K562 (cell line): Measurements from ENCODE around the gene SDCCAG8. TPM values are rescaled to one million over a fixed set of nuclear protein-coding genes. Genes with fewer than 3 reads are reported as not detected.

Experiments used
- ATAC-seq: fragments of 200-7000 bp; cut with Tn5 transposase; 3 replicates; pipeline ENCODE4 v1.9.1; 2020; ENCODE audit warnings: moderate library complexity
- BruUV-seq: library from RNA; stranded (reverse); fragments of 400-500 nt; replicated peaks from 2 replicates; lab custom pipeline; 2021; lab: Mats Ljungman, UMichigan
- CTCF ChIA-PET: fragments of 300-600 bp; formaldehyde crosslinking; extraction: SDS; loops from one replicate; lab custom pipeline; 2021; ENCODE audit warnings: low intra/inter-chr PET ratio; lab: Yijun Ruan, JAX
- POLR2A ChIA-PET: fragments of 300-600, 350-650 bp; sonication (Branson Sonifier 250); formaldehyde crosslinking; extraction: SDS; loops from one replicate; lab custom pipeline; 2021; ENCODE audit warnings: antibody characterized with exemption, inconsistent platforms; lab: Yijun Ruan, JAX
- DNase-seq, 4 experiments: peaks; one replicate each; pipeline versions ENCODE4 v3.0.0 to v3.0.0-alpha.2; 2011 to 2018; ENCODE audit warnings: low spot score in 3 of 4, mixed read lengths in 3 of 4; ENCODE audit errors: extremely low read depth in 1 of 4
- FAIRE-seq: peaks from 2 replicates; lab custom pipeline; 2011; peaks lifted over from hg19 to GRCh38; lab: Jason Lieb, UNC
- H2AFZ ChIP-seq: 2 replicates; pipeline ENCODE4 v1.6.0; 2011; ENCODE audit warnings: low read depth, low read length, control low read depth, inconsistent platforms
- H3K27ac ChIP-seq: fragments of 200-600 bp; 3 replicates; pipeline ENCODE4 v1.8.0; 2011; ENCODE audit warnings: low read depth, mild to moderate bottlenecking, control low read depth, inconsistent platforms, low read length, moderate library complexity, mixed read lengths; ENCODE audit errors: extremely low read depth
- H3K27me3 ChIP-seq, 2 experiments: fragments of 300-600 bp in 1 of 2; 2 replicates in 1 of 2; 3 replicates in 1 of 2; pipeline versions ENCODE4 v1.6.0 to v1.8.0; 2011; ENCODE audit warnings: inconsistent platforms in 2 of 2, low read length in 2 of 2, mild to moderate bottlenecking in 1 of 2, mixed read lengths in 1 of 2, moderate library complexity in 1 of 2; ENCODE audit not compliant: control insufficient read depth in 2 of 2, insufficient read depth in 2 of 2
- H3K36me3 ChIP-seq: fragments of 300-600 bp; 3 replicates; pipeline ENCODE4 v1.8.0; 2011; ENCODE audit warnings: mild to moderate bottlenecking, low read length, inconsistent platforms; ENCODE audit not compliant: control insufficient read depth, insufficient read depth
- H3K4me1 ChIP-seq, 2 experiments: fragments of 200-600 bp in 1 of 2; replicated peaks in 1 of 2; 2 replicates in 1 of 2; 3 replicates in 1 of 2; pipeline versions ENCODE4 v1.5.1 to v1.8.0; 2011; ENCODE audit warnings: inconsistent platforms in 2 of 2, low read length in 2 of 2, mild to moderate bottlenecking in 1 of 2, mixed read lengths in 1 of 2, moderate library complexity in 1 of 2; ENCODE audit not compliant: control insufficient read depth in 2 of 2, insufficient read depth in 2 of 2
- H3K4me2 ChIP-seq: 2 replicates; pipeline ENCODE4 v1.6.1; 2011; ENCODE audit warnings: low read length, control low read depth, inconsistent platforms, mixed read lengths; ENCODE audit not compliant: insufficient read depth
- H3K4me3 ChIP-seq: fragments of 200-600 bp; sonication (generic), shearing (Covaris generic); 2 replicates; pipeline ENCODE4 v1.5.1; 2016; ENCODE audit warnings: control low read depth, inconsistent platforms
- H3K79me2 ChIP-seq: fragments of 200-600 bp; 3 replicates; pipeline ENCODE4 v1.8.0; 2011; ENCODE audit warnings: low read length, inconsistent platforms; ENCODE audit not compliant: control insufficient read depth, insufficient read depth
- H3K9ac ChIP-seq, 2 experiments: 2 replicates each; pipeline versions ENCODE4 v1.6.0 to v1.6.1; 2011; ENCODE audit warnings: low read depth in 2 of 2, low read length in 2 of 2, control low read depth in 1 of 2, inconsistent platforms in 1 of 2, mild to moderate bottlenecking in 1 of 2, mixed read lengths in 1 of 2; ENCODE audit not compliant: insufficient read depth in 1 of 2
- H3K9me1 ChIP-seq: one replicate; pipeline ENCODE4 v1.6.0; 2011; ENCODE audit warnings: inconsistent platforms, mild to moderate bottlenecking, low read length, moderate library complexity; ENCODE audit not compliant: control insufficient read depth, insufficient read depth
- H3K9me3 ChIP-seq: replicated peaks from 2 replicates; pipeline ENCODE4 v1.5.1; 2011; ENCODE audit warnings: low read depth, low read length, inconsistent platforms; ENCODE audit not compliant: control insufficient read depth, insufficient read depth
- H4K20me1 ChIP-seq: replicated peaks from 2 replicates; pipeline ENCODE4 v1.6.1; 2011; ENCODE audit warnings: low read length, inconsistent platforms, mixed read lengths; ENCODE audit not compliant: control insufficient read depth, insufficient read depth
- GTF2A2 ChIP-seq: IDR thresholded peaks from 2 replicates; pipeline ENCODE4 v1.6.1; 2016; ENCODE audit warnings: mild to moderate bottlenecking, missing genetic modification characterization, missing compliant biosample characterization
- HCFC1 ChIP-seq: IDR thresholded peaks from 2 replicates; pipeline ENCODE4 v1.6.1; 2012; ENCODE audit warnings: low read depth, low read length, improper control_type of control experiment
- LCOR ChIP-seq: sonication (generic); formaldehyde crosslinking; IDR thresholded peaks from 2 replicates; pipeline ENCODE4 v1.8.0; 2022; ENCODE audit warnings: mild to moderate bottlenecking, missing genetic modification reagents
- NEUROD1 ChIP-seq: fragments of 150-350 bp; IDR thresholded peaks from 2 replicates; pipeline ENCODE4 v1.6.1; 2014; ENCODE audit warnings: borderline replicate concordance, low read length, low read depth; ENCODE audit not compliant: partially characterized antibody
- POLR2AphosphoS2 ChIP-seq: IDR thresholded peaks from 2 replicates; pipeline ENCODE4 v1.6.1; 2012; ENCODE audit warnings: low read length, improper control_type of control experiment
- RBM39 ChIP-seq: fragments of 200-400 bp; formaldehyde crosslinking; optimal IDR thresholded peaks from 2 replicates; pipeline ENCODE3; 2018; ENCODE audit warnings: low read depth, low read length
- TEAD1 ChIP-seq, 2 experiments: fragments of 450-650 bp in 1 of 2; sonication (generic) in 1 of 2; formaldehyde crosslinking; IDR thresholded peaks; 2 replicates each; pipeline versions ENCODE4 v1.4.0 to v1.8.0; 2020 to 2022; ENCODE audit warnings: mild to moderate bottlenecking in 2 of 2, missing genetic modification reagents in 1 of 2
- ZNF174 ChIP-seq: fragments of 250-450 bp; sonication (Bioruptor Pico); IDR thresholded peaks from 2 replicates; pipeline ENCODE4 v1.4.0; 2020; ENCODE audit warnings: mild to moderate bottlenecking
- WGBS: fragments of 100-300 bp; shearing (Covaris generic); methylation state at CpG from one replicate; pipeline ENCODE4 v1.1.6; 2016; ENCODE audit warnings: low coverage, mixed read lengths; ENCODE audit not compliant: insufficient coverage; ENCODE audit errors: missing lambda C conversion rate; 5-methylcytosine and 5-hydroxymethylcytosine counted together
- in situ Hi-C: fragments of 300-500 bp; cut with MboI; formaldehyde crosslinking; loops from 4 replicates; pipeline ENCODE4 v1.15.0; 2018; ENCODE audit warnings: inconsistent platforms, mixed read lengths
- intact Hi-C: fragments of 100-400 bp; cut with micrococcal nuclease; formaldehyde crosslinking; loops from 2 replicates; pipeline ENCODE4 v1.14.2; 2022
- polyA plus RNA-seq, 8 experiments: library from polyadenylated mRNA; depleted of rRNA in 4 of 8; stranded (reverse) in 5 of 8; unstranded in 3 of 8; fragments of >200 nt; fragmentation: Nextera tagmentation in 2 of 8; fragmentation: Illumina TruSeq in 1 of 8; extraction: Ambion mirVana in 2 of 8; extraction: Trizol in 1 of 8; gene quantifications; 2 replicates each; pipeline versions ENCODE4 v1.2.1 to v1.2.3, GENCODE V29; 2011 to 2014; ENCODE audit warnings: inconsistent platforms in 1 of 8, missing spikeins in 1 of 8
- total RNA-seq, 7 experiments: library from RNA; depleted of rRNA in 6 of 7; stranded (reverse); fragments of >200 nt in 6 of 7; fragmentation: Illumina TruSeq in 2 of 7; extraction: Trizol in 2 of 7; gene quantifications; 2 replicates each; pipeline versions ENCODE4 v1.2.1 to v1.2.3, GENCODE V29; 2011 to 2021; ENCODE audit warnings: low replicate concordance in 1 of 7
- TF ChIP-seq, protein P1 (sequence below), 2 experiments: fragments of 450-650 bp; IDR thresholded peaks; 2 replicates each; pipeline ENCODE4 v1.6.1; 2016
- TF ChIP-seq, protein P2 (sequence below): sonication (generic); formaldehyde crosslinking; IDR thresholded peaks from 2 replicates; pipeline ENCODE4 v1.8.1; 2022; ENCODE audit warnings: missing genetic modification reagents
- TF ChIP-seq, protein P3 (sequence below): sonication (generic); formaldehyde crosslinking; IDR thresholded peaks from 2 replicates; pipeline ENCODE4 v1.8.1; 2022; ENCODE audit warnings: missing genetic modification reagents
- TF ChIP-seq, protein P4 (sequence below), 2 experiments: fragments of 450-650 bp in 1 of 2; sonication (generic) in 1 of 2; formaldehyde crosslinking; conservative IDR thresholded peaks; 2 replicates each; pipeline versions ENCODE4 v1.4.0 to v1.8.1; 2020 to 2022; ENCODE audit warnings: mild to moderate bottlenecking in 1 of 2, missing genetic modification reagents in 1 of 2
- TF ChIP-seq, protein P5 (sequence below): fragments of 450-650 bp; formaldehyde crosslinking; IDR thresholded peaks from 2 replicates; pipeline ENCODE4 v1.4.0; 2020; ENCODE audit warnings: mild to moderate bottlenecking, moderate library complexity
- TF ChIP-seq, protein P6 (sequence below): fragments of 250-450 bp; sonication (Bioruptor Pico); IDR thresholded peaks from 2 replicates; pipeline ENCODE4 v1.5.0; 2021; ENCODE audit warnings: mild to moderate bottlenecking, borderline replicate concordance

SDCCAG8 gene
- total and polyA plus RNA-seq, 9 of the 15 experiments (the other 6 are each of a cell fraction or from before 2014, with no cell fraction given): 17.9 to 36.7 (median 25.4) TPM

DNA sequence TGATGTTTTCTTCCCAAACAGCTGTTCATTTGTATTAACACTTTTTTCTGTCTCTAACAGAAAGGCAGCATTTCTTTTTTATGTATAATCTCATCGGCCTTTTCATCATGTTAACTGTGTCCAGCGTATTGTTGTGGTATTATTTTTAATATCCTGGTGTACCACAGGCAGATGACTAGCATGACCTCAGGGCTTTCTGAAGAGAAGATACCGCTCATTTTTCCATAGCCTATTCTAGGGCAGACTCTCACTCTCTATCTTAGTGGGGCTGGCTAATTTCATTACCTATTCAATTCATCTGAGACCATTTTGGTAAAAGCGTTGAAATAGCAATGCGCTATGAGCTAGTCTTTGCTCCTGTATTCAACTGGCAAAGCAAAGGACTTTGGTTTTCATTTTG is 209.9 kb downstream of the SDCCAG8 start:
- POLR2A ChIA-PET: interaction anchor here (1.8 kb wide), 1 partner anchor 12 kb away, joined by 5 read pairs; no protein-coding TSS in a partner anchor
- no peak for ATAC-seq
- Histone ChIP-seq H3K36me3 (no peaks in the 10 kb centered on the region), H3K9ac (no peak overlapping the region), H3K4me3 (no peak overlapping the region), H3K27me3 (no peaks in the 10 kb centered on the region), H3K9me3 (no peaks in the 10 kb centered on the region), H3K9me1 (no peaks in the 10 kb centered on the region), H3K27ac (no peak overlapping the region), H3K79me2 (no peaks in the 10 kb centered on the region), H3K4me1 (no peaks in the 10 kb centered on the region), H4K20me1 (no peaks in the 10 kb centered on the region), H2AFZ (no peak overlapping the region), H3K4me2 (no peak overlapping the region)
- intact Hi-C loops: no loop called here
- FAIRE-seq: no peak
- whole genome bisulfite sequencing: 36% methylated on average over 5 of the region's 5 CpGs
- in situ Hi-C loops: no loop called here
- CTCF ChIA-PET: no interaction called here
- DNase-seq: no peak
- no TSS peak for BruUV-seq
- TF ChIP-seq, protein P1, sequence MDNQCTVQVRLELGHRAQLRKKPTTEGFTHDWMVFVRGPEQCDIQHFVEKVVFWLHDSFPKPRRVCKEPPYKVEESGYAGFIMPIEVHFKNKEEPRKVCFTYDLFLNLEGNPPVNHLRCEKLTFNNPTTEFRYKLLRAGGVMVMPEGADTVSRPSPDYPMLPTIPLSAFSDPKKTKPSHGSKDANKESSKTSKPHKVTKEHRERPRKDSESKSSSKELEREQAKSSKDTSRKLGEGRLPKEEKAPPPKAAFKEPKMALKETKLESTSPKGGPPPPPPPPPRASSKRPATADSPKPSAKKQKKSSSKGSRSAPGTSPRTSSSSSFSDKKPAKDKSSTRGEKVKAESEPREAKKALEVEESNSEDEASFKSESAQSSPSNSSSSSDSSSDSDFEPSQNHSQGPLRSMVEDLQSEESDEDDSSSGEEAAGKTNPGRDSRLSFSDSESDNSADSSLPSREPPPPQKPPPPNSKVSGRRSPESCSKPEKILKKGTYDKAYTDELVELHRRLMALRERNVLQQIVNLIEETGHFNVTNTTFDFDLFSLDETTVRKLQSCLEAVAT (IDR thresholded peaks at IDR 0.05): no peak
- TF ChIP-seq RBM39 (no peak), LCOR (CRISPR knock-in tag) (no peak), TEAD1 (CRISPR knock-in tag; IDR thresholded peaks at IDR 0.05) (no peak), ZNF174 (no peak), NEUROD1 (no peak), GTF2A2 (tag) (no peak), POLR2AphosphoS2 (no peak), HCFC1 (no peak)
- TF ChIP-seq, protein P2, sequence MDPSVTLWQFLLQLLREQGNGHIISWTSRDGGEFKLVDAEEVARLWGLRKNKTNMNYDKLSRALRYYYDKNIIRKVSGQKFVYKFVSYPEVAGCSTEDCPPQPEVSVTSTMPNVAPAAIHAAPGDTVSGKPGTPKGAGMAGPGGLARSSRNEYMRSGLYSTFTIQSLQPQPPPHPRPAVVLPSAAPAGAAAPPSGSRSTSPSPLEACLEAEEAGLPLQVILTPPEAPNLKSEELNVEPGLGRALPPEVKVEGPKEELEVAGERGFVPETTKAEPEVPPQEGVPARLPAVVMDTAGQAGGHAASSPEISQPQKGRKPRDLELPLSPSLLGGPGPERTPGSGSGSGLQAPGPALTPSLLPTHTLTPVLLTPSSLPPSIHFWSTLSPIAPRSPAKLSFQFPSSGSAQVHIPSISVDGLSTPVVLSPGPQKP: no peak
- TF ChIP-seq, protein P3, sequence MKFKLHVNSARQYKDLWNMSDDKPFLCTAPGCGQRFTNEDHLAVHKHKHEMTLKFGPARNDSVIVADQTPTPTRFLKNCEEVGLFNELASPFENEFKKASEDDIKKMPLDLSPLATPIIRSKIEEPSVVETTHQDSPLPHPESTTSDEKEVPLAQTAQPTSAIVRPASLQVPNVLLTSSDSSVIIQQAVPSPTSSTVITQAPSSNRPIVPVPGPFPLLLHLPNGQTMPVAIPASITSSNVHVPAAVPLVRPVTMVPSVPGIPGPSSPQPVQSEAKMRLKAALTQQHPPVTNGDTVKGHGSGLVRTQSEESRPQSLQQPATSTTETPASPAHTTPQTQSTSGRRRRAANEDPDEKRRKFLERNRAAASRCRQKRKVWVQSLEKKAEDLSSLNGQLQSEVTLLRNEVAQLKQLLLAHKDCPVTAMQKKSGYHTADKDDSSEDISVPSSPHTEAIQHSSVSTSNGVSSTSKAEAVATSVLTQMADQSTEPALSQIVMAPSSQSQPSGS (CRISPR knock-in tag): no peak
- TF ChIP-seq, protein P4, sequence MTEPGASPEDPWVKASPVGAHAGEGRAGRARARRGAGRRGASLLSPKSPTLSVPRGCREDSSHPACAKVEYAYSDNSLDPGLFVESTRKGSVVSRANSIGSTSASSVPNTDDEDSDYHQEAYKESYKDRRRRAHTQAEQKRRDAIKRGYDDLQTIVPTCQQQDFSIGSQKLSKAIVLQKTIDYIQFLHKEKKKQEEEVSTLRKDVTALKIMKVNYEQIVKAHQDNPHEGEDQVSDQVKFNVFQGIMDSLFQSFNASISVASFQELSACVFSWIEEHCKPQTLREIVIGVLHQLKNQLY (CRISPR knock-in tag; conservative IDR thresholded peaks at IDR 0.05): no peak
- TF ChIP-seq, protein P5, sequence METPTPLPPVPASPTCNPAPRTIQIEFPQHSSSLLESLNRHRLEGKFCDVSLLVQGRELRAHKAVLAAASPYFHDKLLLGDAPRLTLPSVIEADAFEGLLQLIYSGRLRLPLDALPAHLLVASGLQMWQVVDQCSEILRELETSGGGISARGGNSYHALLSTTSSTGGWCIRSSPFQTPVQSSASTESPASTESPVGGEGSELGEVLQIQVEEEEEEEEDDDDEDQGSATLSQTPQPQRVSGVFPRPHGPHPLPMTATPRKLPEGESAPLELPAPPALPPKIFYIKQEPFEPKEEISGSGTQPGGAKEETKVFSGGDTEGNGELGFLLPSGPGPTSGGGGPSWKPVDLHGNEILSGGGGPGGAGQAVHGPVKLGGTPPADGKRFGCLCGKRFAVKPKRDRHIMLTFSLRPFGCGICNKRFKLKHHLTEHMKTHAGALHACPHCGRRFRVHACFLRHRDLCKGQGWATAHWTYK: no peak
- TF ChIP-seq, protein P6, sequence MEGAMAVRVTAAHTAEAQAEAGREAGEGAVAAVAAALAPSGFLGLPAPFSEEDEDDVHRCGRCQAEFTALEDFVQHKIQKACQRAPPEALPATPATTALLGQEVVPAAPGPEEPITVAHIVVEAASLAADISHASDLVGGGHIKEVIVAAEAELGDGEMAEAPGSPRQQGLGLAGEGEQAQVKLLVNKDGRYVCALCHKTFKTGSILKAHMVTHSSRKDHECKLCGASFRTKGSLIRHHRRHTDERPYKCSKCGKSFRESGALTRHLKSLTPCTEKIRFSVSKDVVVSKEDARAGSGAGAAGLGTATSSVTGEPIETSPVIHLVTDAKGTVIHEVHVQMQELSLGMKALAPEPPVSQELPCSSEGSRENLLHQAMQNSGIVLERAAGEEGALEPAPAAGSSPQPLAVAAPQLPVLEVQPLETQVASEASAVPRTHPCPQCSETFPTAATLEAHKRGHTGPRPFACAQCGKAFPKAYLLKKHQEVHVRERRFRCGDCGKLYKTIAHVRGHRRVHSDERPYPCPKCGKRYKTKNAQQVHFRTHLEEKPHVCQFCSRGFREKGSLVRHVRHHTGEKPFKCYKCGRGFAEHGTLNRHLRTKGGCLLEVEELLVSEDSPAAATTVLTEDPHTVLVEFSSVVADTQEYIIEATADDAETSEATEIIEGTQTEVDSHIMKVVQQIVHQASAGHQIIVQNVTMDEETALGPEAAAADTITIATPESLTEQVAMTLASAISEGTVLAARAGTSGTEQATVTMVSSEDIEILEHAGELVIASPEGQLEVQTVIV: no peak
